ENCODE measurements around the gene ZNF507. TPM values are rescaled to one million over a fixed set of nuclear protein-coding genes. Genes with fewer than 3 reads are reported as not detected.
A peak's percentile ranks its signal among the peaks of the same experiment; 100 is the strongest.

The ZNF507 gene
- total RNA-seq, 1 donor = 13.0 TPM

DNA sequence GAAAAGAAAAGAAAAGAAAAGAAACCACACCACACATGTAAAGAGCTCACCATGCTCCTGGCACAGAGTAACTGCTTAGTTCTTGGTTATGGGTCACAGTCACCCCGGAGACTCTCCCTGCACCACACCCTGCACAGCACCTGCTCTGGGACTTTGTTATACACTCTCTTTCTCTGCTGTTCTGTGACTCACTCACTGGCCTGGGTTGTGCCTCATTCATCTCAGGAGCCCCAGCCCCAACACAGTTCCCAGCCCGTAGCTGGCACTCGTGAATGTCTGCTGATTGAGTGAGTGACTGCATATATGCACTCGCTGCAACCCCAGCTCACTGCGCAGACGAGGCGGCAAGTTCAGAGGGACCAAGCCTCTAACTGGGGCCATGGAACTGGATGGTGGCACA is 22.9 kb upstream of the ZNF507 start:
- TF ChIP-seq, protein P1, sequence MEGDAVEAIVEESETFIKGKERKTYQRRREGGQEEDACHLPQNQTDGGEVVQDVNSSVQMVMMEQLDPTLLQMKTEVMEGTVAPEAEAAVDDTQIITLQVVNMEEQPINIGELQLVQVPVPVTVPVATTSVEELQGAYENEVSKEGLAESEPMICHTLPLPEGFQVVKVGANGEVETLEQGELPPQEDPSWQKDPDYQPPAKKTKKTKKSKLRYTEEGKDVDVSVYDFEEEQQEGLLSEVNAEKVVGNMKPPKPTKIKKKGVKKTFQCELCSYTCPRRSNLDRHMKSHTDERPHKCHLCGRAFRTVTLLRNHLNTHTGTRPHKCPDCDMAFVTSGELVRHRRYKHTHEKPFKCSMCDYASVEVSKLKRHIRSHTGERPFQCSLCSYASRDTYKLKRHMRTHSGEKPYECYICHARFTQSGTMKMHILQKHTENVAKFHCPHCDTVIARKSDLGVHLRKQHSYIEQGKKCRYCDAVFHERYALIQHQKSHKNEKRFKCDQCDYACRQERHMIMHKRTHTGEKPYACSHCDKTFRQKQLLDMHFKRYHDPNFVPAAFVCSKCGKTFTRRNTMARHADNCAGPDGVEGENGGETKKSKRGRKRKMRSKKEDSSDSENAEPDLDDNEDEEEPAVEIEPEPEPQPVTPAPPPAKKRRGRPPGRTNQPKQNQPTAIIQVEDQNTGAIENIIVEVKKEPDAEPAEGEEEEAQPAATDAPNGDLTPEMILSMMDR (IDR thresholded peaks at IDR 0.05; ENCODE audit: insufficient read depth, low read depth, low read length) = no peak
- H3K4me3 ChIP-seq (ENCODE audit: low read depth, low read length) = no peak overlapping the region

GRCh38 chr19:32324631-32325285 is 20.7 kb upstream of the ZNF507 start:
- TF ChIP-seq, protein P1 (IDR thresholded peaks at IDR 0.05; ENCODE audit: insufficient read depth, low read depth, low read length) = peak; percentile 14
- no peak for DNase-seq (ENCODE audit: low read depth)
- no peak overlapping the region for H3K4me3 ChIP-seq (ENCODE audit: low read depth, low read length)

More for the DNA sequence above, 22.9 kb upstream of the ZNF507 start:
- no peak for DNase-seq (ENCODE audit: low read depth)

DNA sequence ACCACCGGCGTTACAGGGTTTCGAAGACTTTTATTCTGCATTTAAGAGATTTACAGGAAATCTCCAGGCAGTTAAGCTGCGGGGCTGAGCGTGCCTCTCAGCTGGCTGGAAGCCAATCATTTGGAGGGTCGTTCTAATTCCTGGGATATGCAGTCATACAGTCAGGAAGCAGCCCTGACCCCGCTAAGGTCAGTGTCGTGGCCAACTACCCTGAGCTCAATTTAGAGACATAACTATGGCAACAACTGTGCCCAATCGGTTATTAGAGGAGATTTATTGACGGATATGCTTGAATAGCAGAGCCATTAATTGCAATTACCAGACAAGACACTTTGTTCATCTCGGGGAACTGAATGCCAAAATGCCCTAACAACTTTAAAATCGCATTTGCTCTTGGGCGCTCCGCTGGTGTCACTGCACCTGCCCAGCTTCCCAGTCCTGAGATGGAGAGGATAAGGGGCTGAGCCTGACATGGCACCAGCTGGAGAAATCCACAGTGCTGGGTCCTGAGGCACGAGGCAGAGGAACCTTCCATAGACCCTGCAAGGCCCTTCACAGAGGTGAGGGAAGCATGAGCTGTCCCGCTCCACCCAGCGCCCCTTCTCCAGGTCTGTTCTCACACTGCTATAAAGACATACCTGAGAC is 15.1 kb upstream of the ZNF507 start:
- H3K4me3 ChIP-seq (ENCODE audit: low read depth, low read length) = no peak overlapping the region
- TF ChIP-seq, protein P1 (IDR thresholded peaks at IDR 0.05; ENCODE audit: insufficient read depth, low read depth, low read length) = no peak
- DNase-seq (ENCODE audit: low read depth) = no peak

- H3K4me3 ChIP-seq (ENCODE audit: low read depth, low read length) = no peak overlapping the region
- TF ChIP-seq, protein P1 (IDR thresholded peaks at IDR 0.05; ENCODE audit: insufficient read depth, low read depth, low read length) = no peak
- DNase-seq (ENCODE audit: low read depth) = no peak
Observed at GRCh38 chr19:32333227-32333626, 12.2 kb upstream of the ZNF507 start.

GRCh38 chr19:32336259-32337083 is 8.9 kb upstream of the ZNF507 start:
- DNase-seq (ENCODE audit: low read depth) = peak; percentile 74
- peak overlapping the region; percentile 45 for H3K4me3 ChIP-seq (ENCODE audit: low read depth, low read length)
- TF ChIP-seq, protein P1 (IDR thresholded peaks at IDR 0.05; ENCODE audit: insufficient read depth, low read depth, low read length) = peak; percentile 22

- H3K4me3 ChIP-seq (ENCODE audit: low read depth, low read length) = peak overlapping the region; percentile 45
- TF ChIP-seq, protein P1 (IDR thresholded peaks at IDR 0.05; ENCODE audit: insufficient read depth, low read depth, low read length) = no peak
- DNase-seq (ENCODE audit: low read depth) = no peak
Observed at GRCh38 chr19:32337084-32337808, 8.2 kb upstream of the ZNF507 start.
